ENCODE measurements around the gene DPEP3. TPM values are rescaled to one million over a fixed set of nuclear protein-coding genes. Genes with fewer than 3 reads are reported as not detected.

DPEP3 gene
- total and polyA plus RNA-seq, 10 of the 15 experiments (the other 5 are each of a cell fraction or from before 2014, with no cell fraction given) = not detected

- DNase-seq (ENCODE audit: low read depth, low spot score) = no peak
- Histone ChIP-seq H3K27ac (ENCODE audit: control insufficient read depth, insufficient read depth) (no peak overlapping the region), H3K9ac (ENCODE audit: control insufficient read depth, insufficient read depth, low read length) (no peak overlapping the region), H3K79me2 (ENCODE audit: control insufficient read depth, insufficient read depth, low read length) (no peaks in the 10 kb centered on the region), H2AFZ (ENCODE audit: control insufficient read depth, low read depth, low read length) (no peak overlapping the region), H3K27me3 (replicated peaks in 1 of 2; ENCODE audit: control insufficient read depth in 2 of 2, insufficient read depth in 2 of 2, low read length in 1 of 2) (no peaks in the 10 kb centered on the region), H4K20me1 (ENCODE audit: control insufficient read depth, insufficient read depth) (no peaks in the 10 kb centered on the region), H3K4me1 (ENCODE audit: control insufficient read depth, insufficient read depth, low read length) (no peaks in the 10 kb centered on the region; the same call in 1 of the 2 replicates), H3K36me3 (ENCODE audit: control insufficient read depth in 2 of 2, insufficient read depth in 2 of 2, low read length in 1 of 2) (peaks cover 5 to 24% of the 10 kb centered on the region in 2 experiments; a peak in 3 of 4 replicates), H3K9me3 (replicated peaks; ENCODE audit: control insufficient read depth, insufficient read depth, low read length) (no peaks in the 10 kb centered on the region), H3K4me3 (no peak overlapping the region), H3K4me2 (ENCODE audit: control insufficient read depth, insufficient read depth) (no peak overlapping the region)
- 46% methylated on average over 7 of the region's 7 CpGs for WGBS (ENCODE audit: insufficient coverage, insufficient replicate concordance, low lambda C conversion rate, missing lambda C conversion rate)
- 0 out of 2 replicates have a peak, but pooled peaks have one; percentile 3 for TF ChIP-seq POLR2AphosphoS5 (IDR thresholded peaks at IDR 0.05; ENCODE audit: low read length)
- TF ChIP-seq RELB (IDR thresholded peaks at IDR 0.05; ENCODE audit: low read depth) = no peak
- ChIA-PET CTCF (interaction anchor here (0.5 to 3.7 kb wide), 11 partner anchors 8 to 408 kb away, joined by 3 to 18 read pairs (median 5); partner anchors contain the start of genes NRN1L and PSMB10), SMC1A (ENCODE audit: uncharacterized antibody, unreplicated experiment) (interaction anchor here (1.2 to 1.5 kb wide), 2 partner anchors 44 to 112 kb away, joined by 3 to 6 read pairs; partner anchors contain the start of gene NRN1L), RAD21 (ENCODE audit: unreplicated experiment) (interaction anchor here (0.6 to 1.1 kb wide), 2 partner anchors 113 to 255 kb away, joined by 4 read pairs; no protein-coding TSS in a partner anchor), POLR2A (no interaction called here)
- intact Hi-C loops (cut with micrococcal nuclease; ENCODE audit: unreplicated experiment) (loop anchor here (1.0 to 10.0 kb wide), 4 partner anchors 36 to 403 kb away; partner anchors contain the start of genes PSKH1 and RIPOR1), in situ Hi-C loops (cut with MboI) (loop anchor here (5.0 kb wide), 2 partner anchors 111 to 251 kb away; no protein-coding TSS in a partner anchor)
- FAIRE-seq = no peak
- no TSS peak for BruUV-seq (replicated peaks)
- ATAC-seq = peak; percentile 4
Observed at GRCh38 chr16:67928147-67928546, 52.2 kb downstream of the DPEP3 start.

Measured in GM12878 (cell line).